Measurements from ENCODE around the gene LCP2. TPM values are rescaled to one million over a fixed set of nuclear protein-coding genes. Genes with fewer than 3 reads are reported as not detected.

The LCP2 gene
- total RNA-seq, 1 donor from 2014 or later: not detected

DNA sequence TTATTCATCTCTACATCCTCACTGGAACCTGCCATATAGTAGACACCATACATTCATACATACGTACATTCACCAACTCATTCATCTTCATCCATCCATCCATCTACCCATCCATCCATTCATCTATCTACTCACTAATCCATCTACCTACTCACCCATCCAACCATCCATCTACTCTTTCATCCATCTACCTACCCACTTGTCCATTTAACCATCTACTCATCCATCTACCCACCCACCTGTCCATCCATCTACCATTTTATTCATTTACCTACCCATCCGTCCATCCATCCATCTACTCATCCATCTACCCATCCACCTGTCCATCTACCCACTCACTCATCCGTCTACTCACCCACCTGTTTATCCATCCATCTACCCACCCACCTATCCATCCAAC lies 31.9 kb upstream of the LCP2 start:
- H3K27me3 Mint-ChIP-seq (ENCODE audit: unreplicated experiment): peaks cover 8% of the 10 kb centered on the region
- TF ChIP-seq, protein P1, sequence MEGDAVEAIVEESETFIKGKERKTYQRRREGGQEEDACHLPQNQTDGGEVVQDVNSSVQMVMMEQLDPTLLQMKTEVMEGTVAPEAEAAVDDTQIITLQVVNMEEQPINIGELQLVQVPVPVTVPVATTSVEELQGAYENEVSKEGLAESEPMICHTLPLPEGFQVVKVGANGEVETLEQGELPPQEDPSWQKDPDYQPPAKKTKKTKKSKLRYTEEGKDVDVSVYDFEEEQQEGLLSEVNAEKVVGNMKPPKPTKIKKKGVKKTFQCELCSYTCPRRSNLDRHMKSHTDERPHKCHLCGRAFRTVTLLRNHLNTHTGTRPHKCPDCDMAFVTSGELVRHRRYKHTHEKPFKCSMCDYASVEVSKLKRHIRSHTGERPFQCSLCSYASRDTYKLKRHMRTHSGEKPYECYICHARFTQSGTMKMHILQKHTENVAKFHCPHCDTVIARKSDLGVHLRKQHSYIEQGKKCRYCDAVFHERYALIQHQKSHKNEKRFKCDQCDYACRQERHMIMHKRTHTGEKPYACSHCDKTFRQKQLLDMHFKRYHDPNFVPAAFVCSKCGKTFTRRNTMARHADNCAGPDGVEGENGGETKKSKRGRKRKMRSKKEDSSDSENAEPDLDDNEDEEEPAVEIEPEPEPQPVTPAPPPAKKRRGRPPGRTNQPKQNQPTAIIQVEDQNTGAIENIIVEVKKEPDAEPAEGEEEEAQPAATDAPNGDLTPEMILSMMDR (IDR thresholded peaks at IDR 0.05): no peak
- H3K4me1 Mint-ChIP-seq (ENCODE audit: unreplicated experiment): peaks cover 17% of the 10 kb centered on the region
- no peaks in the 10 kb centered on the region for H3K36me3 Mint-ChIP-seq (ENCODE audit: unreplicated experiment)
- H3K9me3 Mint-ChIP-seq (ENCODE audit: unreplicated experiment): no peaks in the 10 kb centered on the region
- no peak for DNase-seq (ENCODE audit: extremely low spot score, unreplicated experiment)
- H3K4me3 Mint-ChIP-seq (ENCODE audit: unreplicated experiment): no peak overlapping the region
- H3K27ac Mint-ChIP-seq (ENCODE audit: unreplicated experiment): no peak overlapping the region

DNA sequence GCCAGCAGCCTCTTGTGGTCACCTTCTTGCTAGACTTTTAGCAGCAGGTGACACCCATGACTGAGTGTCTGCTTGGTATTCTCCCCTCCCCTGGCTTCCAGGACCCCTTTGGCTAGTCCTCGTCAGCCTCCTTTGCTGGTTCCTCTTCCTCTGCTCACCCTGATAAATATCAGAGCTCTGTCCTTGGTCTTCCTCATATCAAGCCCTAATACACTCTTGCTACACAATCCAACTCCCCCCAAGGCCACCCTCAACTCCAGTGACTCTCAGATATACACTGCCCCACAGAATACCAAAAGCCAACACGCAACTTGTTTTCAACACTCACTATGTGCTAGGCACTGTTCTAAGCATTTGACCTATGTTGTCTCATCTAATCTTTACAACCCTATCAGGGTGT lies 30.3 kb upstream of the LCP2 start:
- H3K4me3 Mint-ChIP-seq (ENCODE audit: unreplicated experiment): no peak overlapping the region
- H3K27ac Mint-ChIP-seq (ENCODE audit: unreplicated experiment): no peak overlapping the region
- no peaks in the 10 kb centered on the region for H3K36me3 Mint-ChIP-seq (ENCODE audit: unreplicated experiment)
- H3K9me3 Mint-ChIP-seq (ENCODE audit: unreplicated experiment): no peaks in the 10 kb centered on the region
- peaks cover 16% of the 10 kb centered on the region for H3K27me3 Mint-ChIP-seq (ENCODE audit: unreplicated experiment)
- no peak for DNase-seq (ENCODE audit: extremely low spot score, unreplicated experiment)
- H3K4me1 Mint-ChIP-seq (ENCODE audit: unreplicated experiment): peaks cover 9% of the 10 kb centered on the region
- TF ChIP-seq, protein P1 (IDR thresholded peaks at IDR 0.05): no peak

DNA sequence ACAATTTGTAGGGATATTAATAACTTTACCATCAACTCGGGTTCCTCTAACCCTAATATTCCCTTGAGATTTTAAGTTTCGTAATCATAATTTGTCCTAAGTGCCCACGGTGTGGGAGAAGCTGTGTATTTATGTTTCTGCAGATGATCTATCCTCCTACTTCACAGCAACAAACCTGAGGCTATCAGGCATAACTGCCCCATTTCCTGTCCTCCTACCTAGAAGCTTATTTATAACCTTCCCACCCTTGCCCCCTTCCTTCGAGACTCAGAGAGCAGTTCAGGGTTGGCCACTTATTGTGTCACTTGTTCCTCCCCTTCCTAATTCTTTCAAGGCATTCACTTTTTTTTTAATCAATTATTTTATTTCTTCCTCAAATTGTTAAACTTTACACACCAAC lies 29.6 kb upstream of the LCP2 start:
- no peak overlapping the region for H3K27ac Mint-ChIP-seq (ENCODE audit: unreplicated experiment)
- peaks cover 16% of the 10 kb centered on the region for H3K27me3 Mint-ChIP-seq (ENCODE audit: unreplicated experiment)
- H3K4me1 Mint-ChIP-seq (ENCODE audit: unreplicated experiment): peaks cover 9% of the 10 kb centered on the region
- TF ChIP-seq, protein P1 (IDR thresholded peaks at IDR 0.05): no peak
- DNase-seq (ENCODE audit: extremely low spot score, unreplicated experiment): no peak
- no peak overlapping the region for H3K4me3 Mint-ChIP-seq (ENCODE audit: unreplicated experiment)
- H3K9me3 Mint-ChIP-seq (ENCODE audit: unreplicated experiment): no peaks in the 10 kb centered on the region
- H3K36me3 Mint-ChIP-seq (ENCODE audit: unreplicated experiment): no peaks in the 10 kb centered on the region

DNA sequence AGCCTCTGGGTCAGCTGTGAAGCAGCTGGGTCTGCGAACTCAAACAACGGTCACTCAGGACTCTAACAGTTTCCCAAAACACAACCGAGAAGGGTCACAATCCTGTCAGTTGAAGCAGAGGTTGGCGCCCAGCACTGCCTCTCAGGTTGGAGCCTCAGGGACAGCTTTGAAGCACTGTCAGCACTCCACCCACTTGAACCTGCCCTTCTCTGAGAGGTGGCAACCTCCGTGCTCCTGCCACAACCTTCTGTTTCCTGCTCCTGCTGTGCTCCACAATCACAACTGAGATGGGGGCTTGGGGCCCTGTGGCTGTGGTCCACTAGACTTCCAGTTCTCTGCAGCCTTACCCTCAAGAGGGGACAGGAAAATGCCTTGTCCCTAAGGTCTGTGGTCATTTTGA lies 21.7 kb upstream of the LCP2 start:
- no peak for DNase-seq (ENCODE audit: extremely low spot score, unreplicated experiment)
- H3K4me3 Mint-ChIP-seq (ENCODE audit: unreplicated experiment): no peak overlapping the region
- no peaks in the 10 kb centered on the region for H3K4me1 Mint-ChIP-seq (ENCODE audit: unreplicated experiment)
- H3K27ac Mint-ChIP-seq (ENCODE audit: unreplicated experiment): no peak overlapping the region
- peaks cover 65% of the 10 kb centered on the region for H3K27me3 Mint-ChIP-seq (ENCODE audit: unreplicated experiment)
- no peaks in the 10 kb centered on the region for H3K36me3 Mint-ChIP-seq (ENCODE audit: unreplicated experiment)
- H3K9me3 Mint-ChIP-seq (ENCODE audit: unreplicated experiment): no peaks in the 10 kb centered on the region
- TF ChIP-seq, protein P1 (IDR thresholded peaks at IDR 0.05): no peak

DNA sequence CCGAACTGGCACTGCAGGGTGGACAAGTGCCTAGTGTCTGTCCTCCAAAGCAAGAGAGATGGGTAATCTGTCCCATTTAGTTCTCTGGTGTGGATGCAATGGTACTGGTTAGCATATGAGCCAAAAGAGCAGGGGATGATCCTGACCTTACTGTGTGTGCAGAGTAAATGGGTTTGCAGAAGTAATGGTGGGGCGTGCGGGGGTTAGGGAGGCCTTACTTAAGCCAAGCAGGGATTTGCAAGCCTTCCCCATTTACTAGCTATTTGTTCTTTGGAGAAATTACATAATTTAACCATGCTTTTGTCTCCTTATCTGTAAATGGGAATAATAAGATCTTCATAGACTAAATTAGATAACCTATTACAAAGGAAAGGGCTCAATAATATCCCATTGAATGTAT lies 19.9 kb upstream of the LCP2 start:
- Mint-ChIP-seq H3K4me3 (ENCODE audit: unreplicated experiment) (no peak overlapping the region), H3K27ac (ENCODE audit: unreplicated experiment) (no peak overlapping the region)

More for the DNA sequence above, 19.9 kb upstream of the LCP2 start:
- TF ChIP-seq, protein P1 (IDR thresholded peaks at IDR 0.05): no peak
- no peaks in the 10 kb centered on the region for H3K4me1 Mint-ChIP-seq (ENCODE audit: unreplicated experiment)
- H3K9me3 Mint-ChIP-seq (ENCODE audit: unreplicated experiment): no peaks in the 10 kb centered on the region
- H3K27me3 Mint-ChIP-seq (ENCODE audit: unreplicated experiment): peaks cover 64% of the 10 kb centered on the region
- no peaks in the 10 kb centered on the region for H3K36me3 Mint-ChIP-seq (ENCODE audit: unreplicated experiment)
- DNase-seq (ENCODE audit: extremely low spot score, unreplicated experiment): no peak

All from osteocyte (in vitro differentiated cells).